Hippocampal formation (tissue), 2 donors: ENCODE data around the gene GGT7.
"Not testable (repeated sequence)": the region's sequence is repeated elsewhere in the genome, so short reads cannot be mapped to it uniquely, and the experiment has no call there.

Source experiments
- DNase-seq, 2 donors: peaks; one replicate each; lab custom pipeline; 2025; lab: John Stamatoyannopoulos, UW

The GGT7 gene

GRCh38 chr20:34883087-34883688 lies 10.5 kb upstream of the GGT7 start:
- DNase-seq = no peak

GRCh38 chr20:34881689-34882088 lies 9.0 kb upstream of the GGT7 start:
- no peak for DNase-seq

- not testable (repeated sequence) for DNase-seq
Observed at GRCh38 chr20:34880971-34881370, 8.3 kb upstream of the GGT7 start.

- peak; percentile 35 to 59 for DNase-seq
Observed at GRCh38 chr20:34880215-34880850, 7.7 kb upstream of the GGT7 start.

GRCh38 chr20:34876406-34877282 lies 4.0 kb upstream of the GGT7 start, which contains the start of gene ACSS2:
Gene ACSS2 (plus strand): TSS chr20:34876612. CDS start chr20:34876646, 34 bp downstream.
- peak; percentile 95 to 99 for DNase-seq

- DNase-seq = no peak
Observed at GRCh38 chr20:34875642-34876405, 3.2 kb upstream of the GGT7 start.

- DNase-seq = peak; percentile 71 to 91
Observed at GRCh38 chr20:34874094-34874654, 1.5 kb upstream of the GGT7 start.

- no peak for DNase-seq
Observed at GRCh38 chr20:34873583-34874093, 982 bp upstream of the GGT7 start.

GRCh38 chr20:34871966-34872621 lies 562 bp downstream of the GGT7 start:
- DNase-seq = no peak

GRCh38 chr20:34871320-34871926 lies 1.2 kb downstream of the GGT7 start:
- peak in 1 of 2 donors; percentile 1 for DNase-seq

- no peak for DNase-seq
Observed at GRCh38 chr20:34864216-34864615, 8.4 kb downstream of the GGT7 start.

GRCh38 chr20:34863421-34863965 lies 9.2 kb downstream of the GGT7 start:
- no peak for DNase-seq

- DNase-seq = no peak
Observed at GRCh38 chr20:34862724-34863123, 9.9 kb downstream of the GGT7 start.

- DNase-seq = no peak
Observed at GRCh38 chr20:34861386-34862084, 11.1 kb downstream of the GGT7 start.

GRCh38 chr20:34859826-34860545 lies 12.7 kb downstream of the GGT7 start:
- DNase-seq = no peak

- DNase-seq = no peak
Observed at GRCh38 chr20:34859367-34859766, 13.3 kb downstream of the GGT7 start.

GRCh38 chr20:34852298-34852697 lies 20.4 kb downstream of the GGT7 start:
- DNase-seq = no peak

GRCh38 chr20:34850969-34851368 lies 21.7 kb downstream of the GGT7 start:
- no peak for DNase-seq

GRCh38 chr20:34849778-34850177 lies 22.9 kb downstream of the GGT7 start:
- DNase-seq = no peak
